ENCODE data around the gene GABRE.

The GABRE gene

GRCh38 chrX:151974336-151975227 lies at the start of gene GABRE:
GABRE (minus strand) TSS chrX:151974676; CDS start chrX:151974625, 51 bp downstream.
- no peak for DNase-seq

GRCh38 chrX:152020888-152021287 lies 46.4 kb upstream of the GABRE start:
- DNase-seq = no peak

GRCh38 chrX:151999813-152000212 lies 25.3 kb upstream of the GABRE start:
- DNase-seq = no peak

GRCh38 chrX:151997539-151997938 lies 23.1 kb upstream of the GABRE start:
- no peak for DNase-seq

GRCh38 chrX:151996347-151996746 lies 21.9 kb upstream of the GABRE start:
- DNase-seq = no peak

GRCh38 chrX:151994476-151994875 lies 20.0 kb upstream of the GABRE start:
- DNase-seq = no peak

GRCh38 chrX:151988706-151989299 lies 14.3 kb upstream of the GABRE start:
- DNase-seq = no peak

- DNase-seq = no peak
These were observed 12.6 kb upstream of the GABRE start for GRCh38 chrX:151987108-151987507.

- no peak for DNase-seq
These were observed 11.5 kb upstream of the GABRE start for GRCh38 chrX:151985955-151986354.

GRCh38 chrX:151985531-151985930 lies 11.1 kb upstream of the GABRE start:
- no peak for DNase-seq

GRCh38 chrX:151984902-151985301 lies 10.4 kb upstream of the GABRE start:
- no peak for DNase-seq

GRCh38 chrX:151984328-151984727 lies 9.9 kb upstream of the GABRE start:
- no peak for DNase-seq

- no peak for DNase-seq
These were observed 8.7 kb upstream of the GABRE start for GRCh38 chrX:151983186-151983585.

- no peak for DNase-seq
These were observed 7.7 kb upstream of the GABRE start for GRCh38 chrX:151982222-151982621.

GRCh38 chrX:151981129-151981528 lies 6.7 kb upstream of the GABRE start:
- DNase-seq = no peak

- no peak for DNase-seq
These were observed 3.4 kb upstream of the GABRE start for GRCh38 chrX:151977923-151978322.

GRCh38 chrX:151977009-151977408 lies 2.5 kb upstream of the GABRE start:
- DNase-seq = no peak

GRCh38 chrX:151975736-151976275 lies 1.3 kb upstream of the GABRE start:
- DNase-seq = no peak

GRCh38 chrX:151975228-151975593 lies 735 bp upstream of the GABRE start:
- no peak for DNase-seq

- DNase-seq = no peak
These were observed 583 bp downstream of the GABRE start for GRCh38 chrX:151973851-151974335.

- DNase-seq = no peak
These were observed 1.3 kb downstream of the GABRE start for GRCh38 chrX:151973060-151973661.

- DNase-seq = no peak
These were observed 3.8 kb downstream of the GABRE start for GRCh38 chrX:151970661-151971060.

GRCh38 chrX:151970027-151970426 lies 4.4 kb downstream of the GABRE start:
- DNase-seq = no peak

GRCh38 chrX:151966236-151966635 lies 8.2 kb downstream of the GABRE start:
- DNase-seq = no peak

Measured in activated naive CD4-positive, alpha-beta T cell (primary cell).